Choroid plexus epithelial cell (primary cell): ENCODE data around the gene PLCL2.

Experiments used
- DNase-seq: peaks from one replicate; pipeline ENCODE4 v3.0.0-alpha.2; 2010; ENCODE audit warnings: low read depth
- H3K4me3 ChIP-seq: 2 replicates; pipeline ENCODE4 v1.5.1; 2011; ENCODE audit warnings: low read depth, mild to moderate bottlenecking, control low read depth, low read length, moderate library complexity
- CTCF ChIP-seq: conservative IDR thresholded peaks from 2 replicates; pipeline ENCODE4 v1.5.1; 2011; ENCODE audit warnings: low read depth, mild to moderate bottlenecking, control low read depth, inconsistent platforms, low read length, moderate library complexity

The PLCL2 gene

GRCh38 chr3:16992198-16992597 lies 107.4 kb downstream of the PLCL2 start:
- H3K4me3 ChIP-seq: no peak overlapping the region
- TF ChIP-seq CTCF: no peak

GRCh38 chr3:16993227-16993626 lies 108.5 kb downstream of the PLCL2 start:
- H3K4me3 ChIP-seq: no peak overlapping the region
- TF ChIP-seq CTCF: no peak
- DNase-seq: peak; percentile 62

More at GRCh38 chr3:16992198-16992597, 107.4 kb downstream of the PLCL2 start:
- DNase-seq: no peak

- no peak for TF ChIP-seq CTCF
- no peak for DNase-seq
- H3K4me3 ChIP-seq: no peak overlapping the region
These were observed 110.2 kb downstream of the PLCL2 start for GRCh38 chr3:16994854-16995525.

GRCh38 chr3:16995601-16996000 lies 110.8 kb downstream of the PLCL2 start:
- TF ChIP-seq CTCF: no peak
- H3K4me3 ChIP-seq: no peak overlapping the region
- no peak for DNase-seq

GRCh38 chr3:16998236-16998923 lies 113.6 kb downstream of the PLCL2 start:
- no peak for TF ChIP-seq CTCF
- peak; percentile 24 for DNase-seq
- no peak overlapping the region for H3K4me3 ChIP-seq

- no peak overlapping the region for H3K4me3 ChIP-seq
- TF ChIP-seq CTCF: no peak
- peak; percentile 9 for DNase-seq
These were observed 114.4 kb downstream of the PLCL2 start for GRCh38 chr3:16999161-16999560.

GRCh38 chr3:16999871-17000270 lies 115.1 kb downstream of the PLCL2 start:
- TF ChIP-seq CTCF: no peak

More at GRCh38 chr3:16999871-17000270, 115.1 kb downstream of the PLCL2 start:
- DNase-seq: no peak
- H3K4me3 ChIP-seq: no peak overlapping the region
